ENCODE data around the gene RAC3.

DNA sequence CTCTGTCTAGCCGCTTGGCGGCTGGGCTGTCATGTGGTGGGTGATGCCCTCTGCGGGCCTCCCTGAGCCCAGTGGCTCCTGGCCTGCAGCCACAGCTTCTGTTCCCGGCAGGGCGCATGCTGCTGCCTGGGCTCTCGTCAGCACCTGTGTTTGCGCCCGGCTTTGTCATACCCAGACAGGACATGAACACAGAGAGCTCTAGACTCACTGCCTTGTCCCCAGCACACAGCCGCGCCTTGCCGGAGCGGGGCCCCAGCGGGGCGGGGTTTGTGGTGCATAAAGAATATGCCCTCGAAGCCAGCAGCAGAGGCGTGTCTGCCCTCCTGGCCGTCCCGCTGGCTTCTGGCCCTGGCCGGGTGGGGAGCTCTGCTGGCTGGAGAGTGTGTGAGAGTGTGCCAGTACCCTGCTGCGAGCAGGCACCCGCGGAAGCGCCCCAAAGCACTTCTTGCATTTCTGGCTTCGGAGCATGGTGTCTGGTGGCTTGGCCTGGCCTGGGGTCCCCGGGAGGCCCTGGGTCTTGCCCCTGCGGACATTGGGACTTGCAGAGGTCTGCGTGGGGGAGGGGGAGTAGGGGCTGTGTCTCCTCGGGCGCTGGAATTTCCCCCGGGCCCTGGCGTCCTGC lies 39.7 kb upstream of the RAC3 start:
- TF ChIP-seq POLR2AphosphoS5 (IDR thresholded peaks at IDR 0.05; ENCODE audit: low read depth, low read length) (no peak), SIN3A (IDR thresholded peaks at IDR 0.05; ENCODE audit: borderline replicate concordance, insufficient read depth, low read length) (no peak), TAF1 (IDR thresholded peaks at IDR 0.05; ENCODE audit: borderline replicate concordance, insufficient read depth, low read length) (no peak)
- TF ChIP-seq, protein P1, sequence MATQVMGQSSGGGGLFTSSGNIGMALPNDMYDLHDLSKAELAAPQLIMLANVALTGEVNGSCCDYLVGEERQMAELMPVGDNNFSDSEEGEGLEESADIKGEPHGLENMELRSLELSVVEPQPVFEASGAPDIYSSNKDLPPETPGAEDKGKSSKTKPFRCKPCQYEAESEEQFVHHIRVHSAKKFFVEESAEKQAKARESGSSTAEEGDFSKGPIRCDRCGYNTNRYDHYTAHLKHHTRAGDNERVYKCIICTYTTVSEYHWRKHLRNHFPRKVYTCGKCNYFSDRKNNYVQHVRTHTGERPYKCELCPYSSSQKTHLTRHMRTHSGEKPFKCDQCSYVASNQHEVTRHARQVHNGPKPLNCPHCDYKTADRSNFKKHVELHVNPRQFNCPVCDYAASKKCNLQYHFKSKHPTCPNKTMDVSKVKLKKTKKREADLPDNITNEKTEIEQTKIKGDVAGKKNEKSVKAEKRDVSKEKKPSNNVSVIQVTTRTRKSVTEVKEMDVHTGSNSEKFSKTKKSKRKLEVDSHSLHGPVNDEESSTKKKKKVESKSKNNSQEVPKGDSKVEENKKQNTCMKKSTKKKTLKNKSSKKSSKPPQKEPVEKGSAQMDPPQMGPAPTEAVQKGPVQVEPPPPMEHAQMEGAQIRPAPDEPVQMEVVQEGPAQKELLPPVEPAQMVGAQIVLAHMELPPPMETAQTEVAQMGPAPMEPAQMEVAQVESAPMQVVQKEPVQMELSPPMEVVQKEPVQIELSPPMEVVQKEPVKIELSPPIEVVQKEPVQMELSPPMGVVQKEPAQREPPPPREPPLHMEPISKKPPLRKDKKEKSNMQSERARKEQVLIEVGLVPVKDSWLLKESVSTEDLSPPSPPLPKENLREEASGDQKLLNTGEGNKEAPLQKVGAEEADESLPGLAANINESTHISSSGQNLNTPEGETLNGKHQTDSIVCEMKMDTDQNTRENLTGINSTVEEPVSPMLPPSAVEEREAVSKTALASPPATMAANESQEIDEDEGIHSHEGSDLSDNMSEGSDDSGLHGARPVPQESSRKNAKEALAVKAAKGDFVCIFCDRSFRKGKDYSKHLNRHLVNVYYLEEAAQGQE (IDR thresholded peaks at IDR 0.05; ENCODE audit: insufficient read depth in 1 of 2, low read depth in 2 of 2, low read length in 2 of 2), result no peak

Measured in PFSK-1 (cell line).